HK-2 (cell line): ENCODE results near the gene DPYSL4.
A peak's percentile ranks its signal among the peaks of the same experiment; 100 is the strongest.

Experiments used
- DNase-seq: peaks from one replicate; pipeline ENCODE4 v3.0.0-alpha.2; 2018; ENCODE audit not compliant: unreplicated experiment

Gene DPYSL4

GRCh38 chr10:132186488-132187429 lies at the start of gene DPYSL4:
Gene DPYSL4 (plus strand): TSS chr10:132186948. CDS start chr10:132187064, 116 bp downstream.
- DNase-seq, result peak; percentile 26

GRCh38 chr10:132137111-132138072 lies 49.4 kb upstream of the DPYSL4 start:
- no peak for DNase-seq

- no peak for DNase-seq
Measured at GRCh38 chr10:132138133-132138532, 48.6 kb upstream of the DPYSL4 start.

GRCh38 chr10:132138596-132138995 lies 48.2 kb upstream of the DPYSL4 start:
- DNase-seq, result no peak

- DNase-seq, result no peak
Measured at GRCh38 chr10:132139526-132139925, 47.2 kb upstream of the DPYSL4 start.

- no peak for DNase-seq
Measured at GRCh38 chr10:132140167-132140925, 46.4 kb upstream of the DPYSL4 start.

GRCh38 chr10:132141076-132141475 lies 45.7 kb upstream of the DPYSL4 start:
- no peak for DNase-seq

- no peak for DNase-seq
Measured at GRCh38 chr10:132141526-132142395, 45.0 kb upstream of the DPYSL4 start.

GRCh38 chr10:132142396-132143161 lies 44.2 kb upstream of the DPYSL4 start:
- peak; percentile 64 for DNase-seq

GRCh38 chr10:132143162-132143561 lies 43.6 kb upstream of the DPYSL4 start:
- DNase-seq, result no peak

GRCh38 chr10:132144086-132144485 lies 42.7 kb upstream of the DPYSL4 start:
- no peak for DNase-seq

- no peak for DNase-seq
Measured at GRCh38 chr10:132145002-132145401, 41.7 kb upstream of the DPYSL4 start.

GRCh38 chr10:132145521-132146185 lies 41.1 kb upstream of the DPYSL4 start:
- no peak for DNase-seq

- no peak for DNase-seq
Measured at GRCh38 chr10:132146271-132146671, 40.5 kb upstream of the DPYSL4 start.

- DNase-seq, result no peak
Measured at GRCh38 chr10:132146941-132147915, 39.5 kb upstream of the DPYSL4 start.

GRCh38 chr10:132148261-132149251 lies 38.2 kb upstream of the DPYSL4 start:
- DNase-seq, result no peak

GRCh38 chr10:132149271-132149670 lies 37.5 kb upstream of the DPYSL4 start:
- no peak for DNase-seq
